Measurements from ENCODE around the gene MCTP1.

GRCh38 chr5:95069021-95069420, 215.9 kb downstream of the MCTP1 start:
- TF ChIP-seq CTCF (IDR thresholded peaks at IDR 0.05; ENCODE audit: low read depth, low read length) (no peak), EZH2phosphoT487 (IDR thresholded peaks at IDR 0.05; ENCODE audit: low read depth) (no peak)

Measured in OCI-LY3 (cell line).